H1 (cell line): Measurements from ENCODE around the gene RASA1. TPM values are rescaled to one million over a fixed set of nuclear protein-coding genes. Genes with fewer than 3 reads are reported as not detected.

Experiments used
- CTCF ChIA-PET: fragments of 300-600 bp; sonication (Branson Sonifier 250); formaldehyde crosslinking; loops from one replicate; lab custom pipeline; 2021; ENCODE audit not compliant: partially characterized antibody; lab: Charles Lee
- POLR2A ChIA-PET: fragments of 300-600 bp; sonication (Branson Sonifier 250); formaldehyde crosslinking; loops from one replicate; lab custom pipeline; 2021; ENCODE audit warnings: inconsistent platforms; ENCODE audit not compliant: partially characterized antibody; lab: Charles Lee
- DNase-seq, 2 experiments: peaks; one replicate each; pipeline versions ENCODE4 v3.0.0 to v3.0.0-alpha.2; 2010 to 2022; ENCODE audit warnings: low spot score in 2 of 2, low read depth in 1 of 2, mixed read lengths in 1 of 2
- FAIRE-seq: peaks from 2 replicates; lab custom pipeline; 2011; peaks lifted over from hg19 to GRCh38; lab: Jason Lieb, UNC
- H2AFZ ChIP-seq: 2 replicates; pipeline ENCODE4 v1.8.1; 2012; ENCODE audit warnings: low read length, inconsistent platforms
- H2AK5ac ChIP-seq: 2 replicates; pipeline ENCODE4 v1.6.1; 2013; ENCODE audit warnings: low read depth, low read length
- H2BK120ac ChIP-seq: replicated peaks from 2 replicates; pipeline ENCODE3; 2013; ENCODE audit warnings: low read depth, low read length, inconsistent platforms
- H2BK12ac ChIP-seq: 2 replicates; pipeline ENCODE4 v1.6.1; 2013; ENCODE audit warnings: low read depth, low read length
- H2BK15ac ChIP-seq: 2 replicates; pipeline ENCODE4 v1.6.1; 2013; ENCODE audit warnings: low read length
- H2BK20ac ChIP-seq: 2 replicates; pipeline ENCODE4 v1.6.1; 2013; ENCODE audit warnings: low read length
- H2BK5ac ChIP-seq: 2 replicates; pipeline ENCODE4 v1.6.1; 2013; ENCODE audit warnings: low read depth, low read length
- H3K14ac ChIP-seq: 2 replicates; pipeline ENCODE4 v1.6.1; 2013; ENCODE audit warnings: inconsistent platforms; ENCODE audit not compliant: insufficient read length
- H3K18ac ChIP-seq: 2 replicates; pipeline ENCODE4 v1.6.1; 2013; ENCODE audit warnings: low read length; ENCODE audit errors: extremely low read depth
- H3K23ac ChIP-seq: 2 replicates; pipeline ENCODE4 v1.6.1; 2013; ENCODE audit warnings: inconsistent platforms; ENCODE audit not compliant: insufficient read length
- H3K23me2 ChIP-seq: 2 replicates; pipeline ENCODE4 v1.6.1; 2013; ENCODE audit warnings: low read depth, low read length
- H3K27ac ChIP-seq: 2 replicates; pipeline ENCODE4 v1.6.1; 2011; ENCODE audit warnings: low read depth, low read length, inconsistent platforms
- H3K27me3 ChIP-seq, 4 experiments: replicated peaks in 1 of 4; 1 replicate in 1 of 4; 2 replicates in 3 of 4; pipeline versions ENCODE4 v1.6.1 to v1.8.1; 2011 to 2013; ENCODE audit warnings: low read length in 3 of 4, mild to moderate bottlenecking in 3 of 4, inconsistent platforms in 2 of 4, mixed read lengths in 2 of 4, moderate library complexity in 1 of 4; ENCODE audit not compliant: control insufficient read depth in 3 of 4, insufficient read depth in 3 of 4; ENCODE audit errors: extremely low read depth in 1 of 4
- H3K36me3 ChIP-seq, 4 experiments: 2 replicates each; pipeline versions ENCODE4 v1.6.1 to v1.8.1; 2011 to 2013; ENCODE audit warnings: mild to moderate bottlenecking in 4 of 4, low read length in 3 of 4, moderate library complexity in 2 of 4, control low read depth in 1 of 4, inconsistent platforms in 1 of 4; ENCODE audit not compliant: insufficient read depth in 4 of 4, control insufficient read depth in 2 of 4
- H3K4ac ChIP-seq: replicated peaks from 2 replicates; pipeline ENCODE3; 2013; ENCODE audit warnings: low read length, low read depth, mixed read lengths, inconsistent platforms; ENCODE audit not compliant: insufficient read length
- H3K4me1 ChIP-seq, 4 experiments: replicated peaks in 1 of 4; 1 replicate in 1 of 4; 2 replicates in 3 of 4; pipeline versions ENCODE4 v1.6.1 to v1.8.1; 2011 to 2013; ENCODE audit warnings: low read length in 3 of 4, inconsistent platforms in 2 of 4, mixed read lengths in 1 of 4; ENCODE audit not compliant: insufficient read depth in 4 of 4, control insufficient read depth in 3 of 4
- H3K4me2 ChIP-seq, 2 experiments: 2 replicates each; pipeline versions ENCODE4 v1.6.1 to v1.8.1; 2011 to 2013; ENCODE audit warnings: low read depth in 2 of 2, low read length in 2 of 2, control low read depth in 1 of 2, inconsistent platforms in 1 of 2, mild to moderate bottlenecking in 1 of 2; ENCODE audit not compliant: insufficient read depth in 1 of 2
- H3K4me3 ChIP-seq, 4 experiments: fragments of 200-600, 300-600 bp in 1 of 4; sonication (generic), shearing (Covaris generic), sonication (Bioruptor Twin) in 1 of 4; 2 replicates each; pipeline versions ENCODE4 v1.5.1 to v1.8.1; 2011 to 2016; ENCODE audit warnings: low read length in 4 of 4, low read depth in 3 of 4, control low read depth in 2 of 4, inconsistent platforms in 2 of 4, mild to moderate bottlenecking in 2 of 4, mixed read lengths in 1 of 4, moderate library complexity in 1 of 4; ENCODE audit not compliant: insufficient read depth in 2 of 4; ENCODE audit errors: extremely low read depth in 1 of 4
- H3K56ac ChIP-seq: replicated peaks from 2 replicates; pipeline ENCODE3; 2013; ENCODE audit warnings: low read depth, mild to moderate bottlenecking, mixed read lengths, low read length, inconsistent platforms; ENCODE audit not compliant: insufficient read length
- H3K79me1 ChIP-seq: 2 replicates; pipeline ENCODE4 v1.6.1; 2013; ENCODE audit warnings: low read depth, low read length, control low read depth
- H3K79me2 ChIP-seq, 2 experiments: 2 replicates each; pipeline versions ENCODE4 v1.6.1 to v1.8.1; 2012 to 2013; ENCODE audit warnings: low read length in 2 of 2, mild to moderate bottlenecking in 2 of 2, inconsistent platforms in 1 of 2; ENCODE audit not compliant: insufficient read depth in 2 of 2, control insufficient read depth in 1 of 2
- H3K9ac ChIP-seq, 4 experiments: replicated peaks in 1 of 4; 1 replicate in 1 of 4; 2 replicates in 3 of 4; pipeline versions ENCODE4 v1.6.1 to v1.8.1; 2011 to 2013; ENCODE audit warnings: low read depth in 3 of 4, low read length in 3 of 4, control low read depth in 2 of 4, mild to moderate bottlenecking in 2 of 4, moderate library complexity in 2 of 4, inconsistent platforms in 1 of 4; ENCODE audit errors: extremely low read depth in 1 of 4
- H3K9me3 ChIP-seq, 2 experiments: 2 replicates each; pipeline versions ENCODE4 v1.6.1 to v1.8.1; 2012 to 2013; ENCODE audit warnings: mild to moderate bottlenecking in 2 of 2, moderate library complexity in 2 of 2, control low read depth in 1 of 2, inconsistent platforms in 1 of 2, low read depth in 1 of 2, low read length in 1 of 2, mixed read lengths in 1 of 2; ENCODE audit not compliant: insufficient read depth in 2 of 2
- H4K20me1 ChIP-seq, 2 experiments: replicated peaks in 1 of 2; 2 replicates each; pipeline versions ENCODE3 to v1.8.1; 2011 to 2013; ENCODE audit warnings: inconsistent platforms in 2 of 2, low read length in 2 of 2, mild to moderate bottlenecking in 1 of 2; ENCODE audit not compliant: insufficient read depth in 2 of 2, control insufficient read depth in 1 of 2
- H4K5ac ChIP-seq: 2 replicates; pipeline ENCODE4 v1.6.1; 2013; ENCODE audit warnings: low read length, low read depth, mixed read lengths, inconsistent platforms; ENCODE audit not compliant: insufficient read length
- H4K8ac ChIP-seq: 2 replicates; pipeline ENCODE4 v1.8.0; 2013; ENCODE audit warnings: mild to moderate bottlenecking, moderate library complexity, low read length, inconsistent platforms; ENCODE audit not compliant: insufficient read depth; ENCODE audit errors: extremely low read depth
- H4K91ac ChIP-seq: replicated peaks from 2 replicates; pipeline ENCODE3; 2013; ENCODE audit warnings: low read length, mixed read lengths, inconsistent platforms; ENCODE audit not compliant: insufficient read length
- POLR2AphosphoS5 ChIP-seq: IDR thresholded peaks from 2 replicates; pipeline ENCODE4 v1.6.1; 2011; ENCODE audit warnings: low read depth, low read length
- SRF ChIP-seq: IDR thresholded peaks from 2 replicates; pipeline ENCODE4 v1.6.1; 2011; ENCODE audit warnings: mild to moderate bottlenecking, low read depth, low read length, moderate library complexity
- TAF7 ChIP-seq: optimal IDR thresholded peaks from 2 replicates; pipeline ENCODE3; 2011; ENCODE audit warnings: low read depth, mild to moderate bottlenecking, inconsistent platforms, low read length, moderate library complexity, borderline replicate concordance
- WGBS, 2 experiments: shearing (Covaris generic) in 1 of 2; methylation state at CpG; one replicate each; pipeline versions ENCODE4 v1.1.6 to v1.1.7; 2013 to 2015; ENCODE audit warnings: low lambda C conversion rate in 2 of 2, mixed read lengths in 2 of 2, inconsistent platforms in 1 of 2, low coverage in 1 of 2, missing lambda C conversion rate in 1 of 2; ENCODE audit not compliant: insufficient replicate concordance in 2 of 2, insufficient coverage in 1 of 2, insufficient read length in 1 of 2; ENCODE audit errors: extremely low coverage in 1 of 2, missing lambda C conversion rate in 1 of 2; 5-methylcytosine and 5-hydroxymethylcytosine counted together
- polyA plus RNA-seq, 7 experiments: library from polyadenylated mRNA; depleted of rRNA in 3 of 7; stranded (reverse) in 5 of 7; unstranded in 2 of 7; fragments of >200 nt in 5 of 7; fragments of 200-250 nt in 2 of 7; gene quantifications; 1 replicate in 5 of 7; 2 replicates in 1 of 7; 4 replicates in 1 of 7; pipeline versions ENCODE4 v1.2.1 to v1.2.3, GENCODE V29; 2011 to 2013; ENCODE audit warnings: missing spikeins in 2 of 7, mixed read lengths in 2 of 7
- total RNA-seq: library from RNA; stranded (reverse); fragmentation: NEBNext Ultra II Directional; extraction: Animal tissue kit (Norgen Biotek cat#: 25700); gene quantifications from 2 replicates; pipeline ENCODE4 v1.2.1, GENCODE V29; 2021

The RASA1 gene
- total and polyA plus RNA-seq, 2 of the 8 experiments (the other 6 are each of a cell fraction or from before 2014, with no cell fraction given) = 15.9 to 33.8 TPM

- H4K20me1 ChIP-seq = no peaks in the 10 kb centered on the region
- CTCF ChIA-PET = no interaction called here
- no peak overlapping the region for H4K5ac ChIP-seq
- H3K56ac ChIP-seq = no peak overlapping the region
- H3K4me2 ChIP-seq = no peak overlapping the region
- no peaks in the 10 kb centered on the region for H3K23me2 ChIP-seq
- H2BK20ac ChIP-seq = no peak overlapping the region
- H3K4me3 ChIP-seq = no peak overlapping the region
- no peak overlapping the region for H2BK15ac ChIP-seq
- peaks cover 0 to 60% of the 10 kb centered on the region in 2 experiments; a peak in 2 of 4 replicates for H3K79me2 ChIP-seq
- DNase-seq = no peak
- H3K27ac ChIP-seq = no peak overlapping the region
- peaks cover 0 to 5% (median 0%) of the 10 kb centered on the region in 4 experiments; a peak in 1 of 8 replicates for H3K36me3 ChIP-seq
- no peak overlapping the region for H2BK12ac ChIP-seq
- POLR2A ChIA-PET = interaction anchor here (0.7 kb wide), 1 partner anchor 151 kb away, joined by 3 read pairs; no protein-coding TSS in a partner anchor
- H4K8ac ChIP-seq = no peak overlapping the region
- H3K27me3 ChIP-seq = no peaks in the 10 kb centered on the region
- H2BK120ac ChIP-seq = no peak overlapping the region
- H2BK5ac ChIP-seq = no peak overlapping the region
- WGBS, 2 experiments = 84% methylated on average over 2 of the region's 2 CpGs; no CpG with 5 or more reads in 1 of the 2 experiments
- no peak overlapping the region for H3K14ac ChIP-seq
- no peak overlapping the region for H3K23ac ChIP-seq
- no peak overlapping the region for H3K9ac ChIP-seq
- no peak for FAIRE-seq
- H2AFZ ChIP-seq = no peak overlapping the region
- no peak overlapping the region for H3K4ac ChIP-seq
- no peaks in the 10 kb centered on the region; the same call in 1 of the 2 replicates for H3K79me1 ChIP-seq
- H3K9me3 ChIP-seq = no peaks in the 10 kb centered on the region
- no peaks in the 10 kb centered on the region; a peak in 1 of 7 replicates for H3K4me1 ChIP-seq
- H4K91ac ChIP-seq = no peak overlapping the region
- no peak overlapping the region for H2AK5ac ChIP-seq
- no peak overlapping the region for H3K18ac ChIP-seq
- TF ChIP-seq POLR2AphosphoS5 = no peak
- TF ChIP-seq SRF = no peak
- no peak for TF ChIP-seq TAF7
Measured at GRCh38 chr5:87327998-87328397, 60.3 kb downstream of the RASA1 start.
